Measurements from ENCODE around the gene ANO10. TPM values are rescaled to one million over a fixed set of nuclear protein-coding genes. Genes with fewer than 3 reads are reported as not detected.

The ANO10 gene
- total and polyA plus RNA-seq, 8 donors: 3.6 to 202 (median 12.5) TPM

- Histone ChIP-seq H3K27me3 (no peaks in the 10 kb centered on the region), H3K36me3 (peaks cover 32 to 89% (median 88%) of the 10 kb centered on the region in 4 donors), H3K4me1 (peaks cover 0 to 9% (median under 1%) of the 10 kb centered on the region in 4 donors), H3K27ac (no peak overlapping the region), H3K9me3 (peaks cover 21 to 44% (median 39%) of the 10 kb centered on the region in 4 donors), H3K4me3 (no peak overlapping the region)
- intact Hi-C loops (cut with DNase I; ENCODE audit: low total_unique reads): no loop called here
- DNase-seq: no peak
- WGBS, 5 donors: 84 to 100% (median 100%) methylated on average over 1 of the region's 1 CpG
- TF ChIP-seq EP300 (IDR thresholded peaks at IDR 0.05) (no peak), CTCF (IDR thresholded peaks at IDR 0.05) (no peak), POLR2A (IDR thresholded peaks at IDR 0.05) (no peak), POLR2AphosphoS5 (IDR thresholded peaks at IDR 0.05) (no peak)
Measured at GRCh38 chr3:43335799-43336198, 286.0 kb downstream of the ANO10 start.

- H3K4me3 ChIP-seq: no peak overlapping the region
- H3K27ac ChIP-seq: no peak overlapping the region
- intact Hi-C loops (cut with DNase I; ENCODE audit: low total_unique reads): no loop called here
- no peaks in the 10 kb centered on the region for H3K27me3 ChIP-seq
- peaks cover 21 to 44% (median 39%) of the 10 kb centered on the region in 4 donors for H3K9me3 ChIP-seq
- TF ChIP-seq POLR2AphosphoS5 (IDR thresholded peaks at IDR 0.05) (no peak), EP300 (IDR thresholded peaks at IDR 0.05) (no peak), CTCF (IDR thresholded peaks at IDR 0.05) (no peak), POLR2A (IDR thresholded peaks at IDR 0.05) (no peak)
- no peak for DNase-seq
- H3K4me1 ChIP-seq: peaks cover 0 to 13% (median 3%) of the 10 kb centered on the region in 4 donors
- 80 to 94% (median 91%) methylated on average over 1 of the region's 1 CpG for WGBS, 5 donors
- H3K36me3 ChIP-seq: peaks cover 23 to 81% (median 79%) of the 10 kb centered on the region in 4 donors
Measured at GRCh38 chr3:43334976-43335375, 286.8 kb downstream of the ANO10 start.

GRCh38 chr3:43331381-43331780, 290.4 kb downstream of the ANO10 start:
- TF ChIP-seq CTCF (IDR thresholded peaks at IDR 0.05) (no peak), EP300 (IDR thresholded peaks at IDR 0.05) (no peak), POLR2AphosphoS5 (IDR thresholded peaks at IDR 0.05) (no peak), POLR2A (IDR thresholded peaks at IDR 0.05) (no peak)
- Histone ChIP-seq H3K9me3 (peaks cover 0 to 12% (median 8%) of the 10 kb centered on the region in 4 donors), H3K36me3 (peaks cover 0 to 45% (median 43%) of the 10 kb centered on the region in 4 donors), H3K27me3 (no peaks in the 10 kb centered on the region), H3K27ac (no peak overlapping the region), H3K4me3 (no peak overlapping the region), H3K4me1 (peaks cover 2 to 44% (median 21%) of the 10 kb centered on the region in 4 donors)
- intact Hi-C loops (cut with DNase I; ENCODE audit: low total_unique reads): no loop called here
- no peak for DNase-seq
- WGBS, 5 donors: 80 to 94% (median 89%) methylated on average over 4 of the region's 4 CpGs

- intact Hi-C loops (cut with DNase I; ENCODE audit: low total_unique reads): no loop called here
- 34 to 67% (median 57%) methylated on average over 1 of the region's 1 CpG for WGBS, 5 donors
- Histone ChIP-seq H3K4me3 (no peak overlapping the region), H3K27me3 (no peaks in the 10 kb centered on the region), H3K27ac (no peak overlapping the region), H3K36me3 (peaks cover 0 to 41% (median 39%) of the 10 kb centered on the region in 4 donors), H3K9me3 (peaks cover 0 to 8% (median 5%) of the 10 kb centered on the region in 4 donors), H3K4me1 (peaks cover 6 to 48% (median 25%) of the 10 kb centered on the region in 4 donors)
- DNase-seq: no peak
- TF ChIP-seq POLR2A (IDR thresholded peaks at IDR 0.05): no peak
Measured at GRCh38 chr3:43330981-43331380, 290.8 kb downstream of the ANO10 start.

GRCh38 chr3:43328653-43329052, 293.2 kb downstream of the ANO10 start:
- no peaks in the 10 kb centered on the region for H3K9me3 ChIP-seq
- no peak for DNase-seq
- intact Hi-C loops (cut with DNase I; ENCODE audit: low total_unique reads): no loop called here
- H3K36me3 ChIP-seq: peaks cover 0 to 18% (median 16%) of the 10 kb centered on the region in 4 donors
- no peak overlapping the region for H3K4me3 ChIP-seq
- H3K27me3 ChIP-seq: no peaks in the 10 kb centered on the region
- H3K27ac ChIP-seq: peak overlapping the region in 1 of 5 donors; percentile 64
- peaks cover 16 to 69% (median 44%) of the 10 kb centered on the region in 4 donors for H3K4me1 ChIP-seq
- TF ChIP-seq POLR2AphosphoS5 (IDR thresholded peaks at IDR 0.05): no peak
- no peak for TF ChIP-seq POLR2A (IDR thresholded peaks at IDR 0.05)
- no peak for TF ChIP-seq CTCF (IDR thresholded peaks at IDR 0.05)
- no peak for TF ChIP-seq EP300 (IDR thresholded peaks at IDR 0.05)

Measured in stomach (tissue), 9 donors.